MM.1S (cell line): ENCODE results near the gene TNFRSF25.

ENCODE experiments used
- DNase-seq: peaks from one replicate; pipeline ENCODE4 v3.0.0-alpha.2; 2015
- H2AFZ ChIP-seq: fragments of 300-600 bp; sonication (generic); 2 replicates; pipeline ENCODE4 v1.6.0; 2016; ENCODE audit warnings: antibody characterized with exemption, low read length
- H3F3A ChIP-seq: fragments of 300-600 bp; sonication (generic); 2 replicates; pipeline ENCODE4 v1.6.1; 2016; ENCODE audit warnings: mild to moderate bottlenecking, antibody characterized with exemption, low read length, moderate library complexity, mixed read lengths; ENCODE audit not compliant: insufficient read depth
- H3K27ac ChIP-seq: fragments of 300-600 bp; sonication (generic); 2 replicates; pipeline ENCODE4 v1.5.1; 2016; ENCODE audit warnings: mild to moderate bottlenecking, low read length
- H3K27me3 ChIP-seq: fragments of 300-600 bp; sonication (generic); replicated peaks from 2 replicates; pipeline ENCODE4 v1.6.0; 2016; ENCODE audit warnings: low read length; ENCODE audit not compliant: insufficient read depth
- H3K36me3 ChIP-seq: fragments of 300-600 bp; sonication (generic); replicated peaks from 2 replicates; pipeline ENCODE4 v1.6.1; 2016; ENCODE audit warnings: mild to moderate bottlenecking, low read length, mixed read lengths; ENCODE audit not compliant: insufficient read depth
- H3K4me1 ChIP-seq: fragments of 300-600 bp; sonication (generic); 2 replicates; pipeline ENCODE4 v1.6.1; 2016; ENCODE audit warnings: low read length, mixed read lengths
- H3K4me2 ChIP-seq: fragments of 300-600 bp; sonication (generic); 2 replicates; pipeline ENCODE4 v1.6.0; 2016; ENCODE audit warnings: low read depth, low read length
- H3K4me3 ChIP-seq: fragments of 300-600 bp; sonication (generic); 2 replicates; pipeline ENCODE4 v1.5.1; 2016; ENCODE audit warnings: low read length, mixed read lengths
- H3K79me2 ChIP-seq: fragments of 300-600 bp; sonication (generic); 2 replicates; pipeline ENCODE4 v1.6.1; 2016; ENCODE audit warnings: mixed run types, low read length, mixed read lengths
- H3K9ac ChIP-seq: fragments of 300-600 bp; sonication (generic); 2 replicates; pipeline ENCODE4 v1.6.1; 2016; ENCODE audit warnings: low read length, mixed read lengths
- H3K9me2 ChIP-seq: fragments of 300-600 bp; sonication (generic); replicated peaks from 2 replicates; pipeline ENCODE4 v1.6.1; 2016; ENCODE audit warnings: mild to moderate bottlenecking, low read length, mixed read lengths; ENCODE audit not compliant: insufficient read depth
- H3K9me3 ChIP-seq: fragments of 300-600 bp; sonication (generic); replicated peaks from 2 replicates; pipeline ENCODE4 v1.6.1; 2016; ENCODE audit warnings: mild to moderate bottlenecking, low read length, mixed read lengths; ENCODE audit not compliant: insufficient read depth
- H4K20me1 ChIP-seq: fragments of 300-600 bp; sonication (generic); 2 replicates; pipeline ENCODE4 v1.6.1; 2016; ENCODE audit warnings: mild to moderate bottlenecking, low read length, moderate library complexity, mixed read lengths; ENCODE audit not compliant: insufficient read depth
- EZH2 ChIP-seq: fragments of 300-600 bp; sonication (generic); optimal IDR thresholded peaks from 2 replicates; pipeline ENCODE3; 2017; ENCODE audit warnings: low read depth, mild to moderate bottlenecking, antibody characterized with exemption, low read length, mixed read lengths
- EZH2phosphoT487 ChIP-seq: fragments of 300-600 bp; sonication (generic); IDR thresholded peaks from 2 replicates; pipeline ENCODE4 v1.6.1; 2018; ENCODE audit warnings: antibody characterized with exemption, low read length
- TF ChIP-seq, protein P1 (sequence below): fragments of 300-600 bp; sonication (generic); IDR thresholded peaks from 2 replicates; pipeline ENCODE4 v1.5.1; 2016; ENCODE audit warnings: antibody characterized with exemption, low read length, mixed read lengths

Gene TNFRSF25

DNA sequence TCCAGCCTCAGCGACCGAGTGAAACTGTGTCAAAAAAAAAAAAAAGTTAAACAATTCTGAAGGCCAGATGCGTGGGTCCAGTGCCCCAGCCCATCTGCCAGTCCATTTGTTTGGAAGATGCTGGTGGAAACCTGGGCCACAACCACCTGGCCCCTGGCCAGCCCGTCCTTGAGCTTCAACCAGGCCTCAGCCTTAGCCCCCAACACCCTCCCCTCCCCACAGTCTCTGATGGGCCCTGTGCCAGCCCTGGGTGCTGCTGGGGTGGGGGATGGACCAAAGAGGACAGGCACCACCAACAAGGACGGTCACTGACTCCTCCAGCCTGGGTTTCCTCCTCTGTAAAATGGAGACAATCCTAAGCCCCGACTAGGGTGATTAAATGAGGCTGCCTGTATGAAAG, 45.1 kb upstream of the TNFRSF25 start:
- no peaks in the 10 kb centered on the region for H4K20me1 ChIP-seq
- no peaks in the 10 kb centered on the region for H3K36me3 ChIP-seq
- no peaks in the 10 kb centered on the region for H3F3A ChIP-seq
- H3K9ac ChIP-seq = no peak overlapping the region
- H3K9me2 ChIP-seq = no peaks in the 10 kb centered on the region
- no peaks in the 10 kb centered on the region for H3K79me2 ChIP-seq
- H3K4me2 ChIP-seq = no peak overlapping the region
- H2AFZ ChIP-seq = no peak overlapping the region
- peaks cover 40% of the 10 kb centered on the region for H3K27me3 ChIP-seq
- no peaks in the 10 kb centered on the region for H3K9me3 ChIP-seq
- no peak for DNase-seq
- no peak overlapping the region for H3K4me3 ChIP-seq
- no peak for TF ChIP-seq EZH2
- TF ChIP-seq EZH2phosphoT487 = no peak
- TF ChIP-seq, protein P1, sequence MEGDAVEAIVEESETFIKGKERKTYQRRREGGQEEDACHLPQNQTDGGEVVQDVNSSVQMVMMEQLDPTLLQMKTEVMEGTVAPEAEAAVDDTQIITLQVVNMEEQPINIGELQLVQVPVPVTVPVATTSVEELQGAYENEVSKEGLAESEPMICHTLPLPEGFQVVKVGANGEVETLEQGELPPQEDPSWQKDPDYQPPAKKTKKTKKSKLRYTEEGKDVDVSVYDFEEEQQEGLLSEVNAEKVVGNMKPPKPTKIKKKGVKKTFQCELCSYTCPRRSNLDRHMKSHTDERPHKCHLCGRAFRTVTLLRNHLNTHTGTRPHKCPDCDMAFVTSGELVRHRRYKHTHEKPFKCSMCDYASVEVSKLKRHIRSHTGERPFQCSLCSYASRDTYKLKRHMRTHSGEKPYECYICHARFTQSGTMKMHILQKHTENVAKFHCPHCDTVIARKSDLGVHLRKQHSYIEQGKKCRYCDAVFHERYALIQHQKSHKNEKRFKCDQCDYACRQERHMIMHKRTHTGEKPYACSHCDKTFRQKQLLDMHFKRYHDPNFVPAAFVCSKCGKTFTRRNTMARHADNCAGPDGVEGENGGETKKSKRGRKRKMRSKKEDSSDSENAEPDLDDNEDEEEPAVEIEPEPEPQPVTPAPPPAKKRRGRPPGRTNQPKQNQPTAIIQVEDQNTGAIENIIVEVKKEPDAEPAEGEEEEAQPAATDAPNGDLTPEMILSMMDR = no peak
- H3K27ac ChIP-seq = no peak overlapping the region
- peaks cover 4% of the 10 kb centered on the region; the same call in 1 of the 2 replicates for H3K4me1 ChIP-seq

DNA sequence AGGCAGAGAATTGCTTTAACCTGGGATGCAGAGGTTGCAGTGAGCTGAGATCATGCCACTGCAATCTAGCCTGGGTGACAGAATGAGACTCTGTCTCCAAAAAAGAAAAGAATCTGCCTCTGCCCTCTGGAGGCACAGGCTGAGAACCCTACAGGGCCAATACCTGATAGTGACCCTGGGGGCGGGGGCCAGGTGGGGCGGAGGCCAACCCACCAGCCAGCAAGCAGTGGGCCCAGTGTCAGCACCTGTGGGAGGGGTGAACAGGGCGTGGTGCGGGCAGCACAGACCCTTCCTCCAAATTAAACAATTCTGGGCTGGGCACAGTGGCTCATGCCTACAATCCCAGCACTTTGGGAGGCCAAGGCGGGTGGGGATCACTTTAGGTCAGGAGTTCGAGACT, 44.5 kb upstream of the TNFRSF25 start:
- Histone ChIP-seq H3K9ac (no peak overlapping the region), H3K36me3 (no peaks in the 10 kb centered on the region), H3K9me3 (no peaks in the 10 kb centered on the region), H3K4me1 (peaks cover 4% of the 10 kb centered on the region; the same call in 1 of the 2 replicates), H3K27me3 (peaks cover 45% of the 10 kb centered on the region), H3F3A (no peaks in the 10 kb centered on the region), H2AFZ (no peak overlapping the region), H3K4me2 (no peak overlapping the region), H3K79me2 (no peaks in the 10 kb centered on the region), H3K9me2 (no peaks in the 10 kb centered on the region), H3K27ac (no peak overlapping the region), H4K20me1 (no peaks in the 10 kb centered on the region), H3K4me3 (no peak overlapping the region)
- no peak for TF ChIP-seq EZH2phosphoT487
- TF ChIP-seq EZH2 = no peak
- TF ChIP-seq, protein P1 = no peak
- no peak for DNase-seq

DNA sequence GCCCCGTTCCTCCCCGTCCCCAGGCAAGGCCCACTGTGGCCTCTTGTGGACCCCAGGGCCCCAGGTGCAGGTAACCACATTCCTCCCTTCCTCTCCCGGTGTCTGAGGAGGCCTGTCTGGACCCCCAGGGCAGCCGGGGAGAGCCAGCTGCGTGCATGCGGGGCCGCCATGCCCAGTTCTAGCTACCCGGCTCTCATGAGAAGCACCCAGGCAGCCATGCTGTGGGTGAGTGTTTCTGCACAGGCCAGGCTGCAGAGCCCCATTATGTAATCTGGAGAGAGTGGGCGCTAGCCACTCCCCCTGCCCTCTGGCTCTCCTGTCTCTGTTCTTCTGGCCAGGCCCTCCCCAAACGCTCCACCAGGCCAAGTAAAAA, 43.9 kb upstream of the TNFRSF25 start:
- Histone ChIP-seq H3K9me2 (no peaks in the 10 kb centered on the region), H3K36me3 (no peaks in the 10 kb centered on the region), H3F3A (no peaks in the 10 kb centered on the region), H2AFZ (no peak overlapping the region), H3K9me3 (no peaks in the 10 kb centered on the region), H3K27me3 (peaks cover 51% of the 10 kb centered on the region), H3K4me1 (peaks cover 4% of the 10 kb centered on the region; the same call in 1 of the 2 replicates), H3K4me3 (no peak overlapping the region), H3K9ac (no peak overlapping the region), H4K20me1 (no peaks in the 10 kb centered on the region), H3K79me2 (no peaks in the 10 kb centered on the region), H3K4me2 (no peak overlapping the region), H3K27ac (no peak overlapping the region)
- no peak for DNase-seq
- TF ChIP-seq EZH2 = no peak
- TF ChIP-seq, protein P1 = no peak
- TF ChIP-seq EZH2phosphoT487 = no peak
